ENCODE measurements around the gene STS. TPM values are rescaled to one million over a fixed set of nuclear protein-coding genes. Genes with fewer than 3 reads are reported as not detected.

Gene STS
- total RNA-seq, result 8.2 TPM

GRCh38 chrX:7147413-7147977, at the start of gene STS:
Gene STS, plus strand, starts transcription at chrX:7147712. Its CDS starts 105,488 bp downstream, at chrX:7253200.
- DNase-seq, result peak; percentile 62

DNA sequence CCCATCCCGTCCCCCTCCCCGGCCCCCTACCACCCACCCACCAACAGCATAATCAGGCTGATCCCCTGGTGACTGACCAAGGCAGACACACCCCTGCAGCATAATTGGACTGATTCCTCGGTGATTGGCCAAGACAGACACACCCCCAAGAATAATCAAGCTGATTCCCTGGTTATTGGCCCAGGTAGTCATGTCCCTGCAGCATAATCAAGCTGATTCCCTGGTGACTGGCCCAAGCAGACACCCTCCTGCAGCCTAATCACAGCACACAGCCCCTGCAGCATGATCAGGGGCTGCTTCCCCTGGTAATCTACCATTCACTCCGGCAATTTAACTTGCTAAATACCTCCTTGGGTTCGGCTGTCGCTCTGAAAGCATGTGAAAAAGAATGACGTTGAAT, 47.5 kb upstream of the STS start:
- DNase-seq, result no peak

DNA sequence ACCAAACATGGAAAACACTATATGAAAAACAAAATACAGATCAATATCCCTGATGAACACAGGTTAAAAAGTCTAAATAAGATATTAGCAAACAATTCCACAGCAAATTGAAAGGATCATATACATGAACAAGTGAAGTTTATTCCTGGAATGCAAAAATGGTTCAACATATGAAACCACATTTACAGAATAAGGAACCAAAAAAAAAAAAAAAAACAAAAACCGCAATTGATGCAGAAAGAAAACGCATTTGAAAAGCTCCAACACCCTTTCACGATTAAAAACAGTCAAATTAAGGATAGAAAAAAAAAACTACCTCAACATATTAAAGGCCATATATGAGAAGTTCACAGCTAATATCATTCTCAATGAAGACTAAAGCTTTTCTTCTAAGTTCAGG, 45.4 kb upstream of the STS start:
- DNase-seq, result no peak

- DNase-seq, result no peak
Observed at GRCh38 chrX:7106649-7107048, 40.9 kb upstream of the STS start.

- no peak for DNase-seq
Observed at GRCh38 chrX:7108030-7108429, 39.5 kb upstream of the STS start.

GRCh38 chrX:7109049-7109531, 38.4 kb upstream of the STS start:
- peak; percentile 58 for DNase-seq

DNA sequence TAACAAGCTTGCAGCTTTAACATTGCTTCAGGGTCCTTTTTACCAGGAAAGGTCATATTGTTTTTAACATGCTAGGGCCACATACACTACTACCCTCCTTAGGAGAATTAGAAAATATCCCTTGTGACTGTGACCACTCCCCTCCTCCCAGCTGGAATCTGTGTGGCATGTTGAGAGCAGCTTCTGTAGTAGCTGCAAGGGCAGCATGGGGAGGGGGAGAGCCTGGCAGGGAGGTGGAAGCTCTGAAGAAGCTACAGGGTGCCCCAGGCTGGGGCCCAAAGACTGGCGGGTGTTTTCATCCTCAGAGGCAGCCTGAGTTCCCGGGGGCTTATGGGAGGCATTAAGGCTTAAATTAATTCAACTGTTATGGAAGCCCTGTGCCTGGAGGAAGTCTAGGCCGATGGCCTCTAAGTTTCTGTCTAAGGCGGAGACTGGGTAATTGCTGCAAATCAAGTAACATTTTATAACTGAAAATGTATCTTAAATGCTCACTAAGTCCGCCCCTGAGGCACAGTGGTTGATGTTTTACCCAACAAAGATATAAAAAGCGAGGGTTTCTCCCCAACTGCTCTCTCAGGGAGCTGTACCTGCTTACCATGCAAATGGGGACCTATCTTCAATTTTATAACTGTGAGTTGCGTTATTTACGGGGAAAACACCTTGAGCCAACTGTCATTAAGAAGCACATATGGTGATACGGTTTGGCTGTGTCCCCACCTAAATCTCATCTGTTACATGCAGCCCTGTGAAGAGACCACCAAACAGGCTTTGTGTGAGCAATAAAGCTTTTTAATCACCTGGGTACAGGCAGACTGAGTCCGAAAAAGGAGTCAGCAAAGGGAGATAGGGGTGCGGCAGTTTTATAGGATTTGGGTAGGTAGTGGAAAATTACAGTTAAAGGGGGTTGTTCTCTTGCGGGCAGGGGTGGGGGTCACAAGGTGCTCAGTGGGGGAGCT, 37.4 kb upstream of the STS start:
- DNase-seq, result peak; percentile 35

DNA sequence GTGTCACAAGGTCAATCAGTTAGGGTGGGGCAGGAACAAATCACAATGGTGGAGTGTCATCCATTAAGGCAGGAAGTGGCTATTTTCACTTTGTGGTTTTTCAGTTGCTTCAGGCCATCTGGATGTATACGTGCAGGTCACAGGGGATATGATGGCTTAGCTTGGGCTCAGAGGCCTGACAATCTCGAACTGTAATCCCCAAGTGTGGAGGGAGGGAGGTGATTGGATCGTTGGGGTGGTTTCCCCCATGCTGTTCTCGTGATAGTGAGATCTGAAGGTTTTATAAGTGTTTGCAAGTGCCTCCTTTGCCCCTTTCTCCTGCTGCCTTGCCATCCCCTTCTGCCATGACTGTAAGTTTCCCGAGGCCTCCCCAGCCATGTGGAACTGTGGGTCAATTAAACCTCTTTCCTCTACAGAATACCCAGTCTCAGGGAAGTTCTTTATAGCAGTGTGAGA, 36.7 kb upstream of the STS start:
- no peak for DNase-seq

- DNase-seq, result no peak
Observed at GRCh38 chrX:7111518-7111917, 36.0 kb upstream of the STS start.

GRCh38 chrX:7112071-7112470, 35.4 kb upstream of the STS start:
- DNase-seq, result no peak

DNA sequence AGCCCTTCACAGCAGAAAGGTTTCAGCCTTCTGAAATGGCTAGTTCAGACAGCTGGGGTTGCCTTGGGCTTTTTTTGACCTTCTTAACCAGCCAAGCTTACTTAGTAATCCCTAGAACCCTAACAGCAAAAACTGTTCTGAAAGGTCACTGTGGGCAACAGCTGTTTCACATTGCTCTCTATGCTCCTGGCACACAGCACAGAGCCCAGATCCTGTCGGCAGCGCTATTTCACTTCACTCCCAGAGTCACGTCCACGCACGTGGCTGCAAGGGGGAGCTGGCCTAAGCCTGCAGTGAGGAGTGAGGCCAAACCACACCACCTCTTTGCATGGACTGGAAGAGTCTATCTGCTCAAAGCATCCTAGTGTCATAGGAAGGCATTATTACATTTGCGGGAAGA, 32.0 kb upstream of the STS start:
- DNase-seq, result peak; percentile 31

DNA sequence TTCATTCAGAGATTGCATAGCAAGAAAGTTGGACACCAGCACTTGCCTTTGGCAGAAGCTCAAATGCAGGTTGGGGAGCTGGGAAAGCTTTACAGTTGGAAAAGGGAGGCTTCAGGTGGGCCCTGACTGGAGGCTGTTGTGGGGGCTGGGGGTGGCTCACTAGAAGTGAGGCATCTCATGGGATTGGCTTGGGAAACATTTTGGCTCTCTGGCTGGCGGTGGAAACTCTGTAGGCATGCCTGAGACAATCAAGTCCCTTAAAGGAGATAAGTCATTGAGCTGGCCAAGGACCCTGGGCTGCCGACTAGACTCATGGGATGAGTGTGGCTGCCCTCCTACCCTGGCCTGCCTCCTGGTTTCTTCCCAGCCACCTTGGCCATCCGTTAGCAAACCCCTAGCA, 31.4 kb upstream of the STS start:
- no peak for DNase-seq

DNA sequence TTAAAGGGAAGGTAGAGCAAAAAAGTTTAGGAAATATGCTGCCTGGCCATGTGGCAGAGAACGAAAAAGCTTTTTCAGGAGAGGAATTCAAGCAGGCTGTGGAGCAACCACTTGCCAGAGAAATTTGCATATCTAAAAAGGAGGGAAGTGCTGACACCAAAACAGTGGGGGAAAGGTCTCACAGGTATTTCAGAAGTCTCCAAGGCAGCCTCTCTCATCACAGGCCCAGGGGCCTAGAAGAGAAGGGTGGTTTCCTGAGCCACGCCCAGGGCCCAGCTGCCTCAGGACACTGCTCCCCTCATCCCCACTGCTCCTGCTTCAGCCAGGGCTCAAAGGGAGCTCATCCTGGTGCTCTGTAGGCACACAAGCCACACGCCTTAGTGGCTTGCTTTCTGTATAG, 29.9 kb upstream of the STS start:
- DNase-seq, result no peak

DNA sequence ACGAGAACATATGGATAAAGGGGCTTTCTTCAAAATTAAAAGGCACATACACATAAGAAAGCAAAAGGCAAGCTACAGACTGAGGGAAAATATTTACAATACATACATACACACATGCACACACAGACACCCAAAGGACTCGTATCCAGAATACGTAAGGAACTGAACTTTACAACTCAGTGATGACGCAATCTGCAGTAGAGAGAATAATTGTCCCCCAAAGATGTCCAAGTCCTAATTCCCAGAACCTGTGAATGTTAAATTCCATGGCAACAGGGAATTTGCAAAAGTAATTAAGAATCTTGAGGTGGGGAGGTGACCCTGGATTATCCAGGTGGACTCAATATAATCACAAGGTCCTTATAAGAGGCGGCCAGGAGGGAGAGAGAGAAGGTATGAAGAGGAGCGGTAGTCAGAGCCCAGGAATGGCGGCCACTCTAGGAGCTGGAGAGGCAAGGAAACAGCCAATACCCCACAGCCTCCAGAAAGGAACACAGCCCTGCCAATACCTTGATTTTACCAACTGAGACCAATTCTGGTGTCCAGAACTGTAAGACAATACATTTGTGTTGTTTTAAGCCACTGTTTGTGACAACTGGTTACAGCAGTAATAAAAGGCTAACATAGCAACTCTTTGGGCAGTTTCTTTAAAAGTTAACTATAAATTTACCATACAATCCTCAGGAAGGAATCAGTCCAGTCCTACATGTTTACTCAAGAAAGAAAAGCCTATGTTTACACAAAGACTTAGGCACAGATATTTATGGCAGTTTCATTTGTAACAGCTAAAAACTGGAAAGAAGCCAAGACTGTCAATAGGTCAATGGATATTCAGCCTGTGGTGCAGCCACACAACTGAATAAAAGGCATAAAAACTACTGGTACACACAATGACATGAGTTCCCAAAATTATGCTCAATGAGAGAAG, 27.3 kb upstream of the STS start:
- DNase-seq, result peak; percentile 26

DNA sequence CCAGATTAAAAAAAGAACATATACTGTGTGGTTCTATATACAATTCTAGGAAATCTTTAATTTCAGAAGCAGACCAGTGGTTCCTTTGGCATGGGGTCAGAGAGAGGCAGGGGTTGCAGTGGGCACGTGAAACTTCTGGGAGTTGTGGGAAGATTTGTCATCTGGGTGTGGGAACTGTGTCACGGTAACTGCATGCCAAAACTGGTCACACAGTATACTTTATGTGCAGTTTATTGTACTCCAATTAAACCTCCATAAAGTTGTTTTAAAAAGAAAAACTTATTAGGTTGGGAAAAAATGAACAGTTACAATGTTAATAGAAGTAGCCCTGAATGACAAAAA, 26.7 kb upstream of the STS start:
- DNase-seq, result no peak

GRCh38 chrX:7127056-7127455, 20.5 kb upstream of the STS start:
- peak; percentile 53 for DNase-seq

GRCh38 chrX:7131621-7132020, 15.9 kb upstream of the STS start:
- no peak for DNase-seq

GRCh38 chrX:7132335-7133049, 15.0 kb upstream of the STS start:
- peak; percentile 56 for DNase-seq

- no peak for DNase-seq
Observed at GRCh38 chrX:7133050-7133440, 14.5 kb upstream of the STS start.

- DNase-seq, result no peak
Observed at GRCh38 chrX:7134981-7135380, 12.5 kb upstream of the STS start.

- DNase-seq, result no peak
Observed at GRCh38 chrX:7139202-7140081, 8.1 kb upstream of the STS start.
